H9 (cell line): Measurements from ENCODE around the gene NHSL1. TPM values are rescaled to one million over a fixed set of nuclear protein-coding genes. Genes with fewer than 3 reads are reported as not detected.
A peak's percentile ranks its signal among the peaks of the same experiment; 100 is the strongest.

Source experiments
- DNase-seq: peaks from one replicate; pipeline ENCODE4 v3.0.0-alpha.2; 2017
- H2AFZ ChIP-seq: one replicate; pipeline ENCODE4 v1.6.1; 2013; ENCODE audit warnings: mild to moderate bottlenecking, low read length, control low read depth, moderate library complexity
- H2AK5ac ChIP-seq: 2 replicates; pipeline ENCODE4 v1.6.1; 2013; ENCODE audit warnings: low read length, control low read depth, mixed read lengths; ENCODE audit not compliant: insufficient read length
- H2BK120ac ChIP-seq: one replicate; pipeline ENCODE4 v1.6.1; 2013; ENCODE audit warnings: low read depth, mild to moderate bottlenecking, low read length, control low read depth, inconsistent platforms; ENCODE audit not compliant: poor library complexity, severe bottlenecking
- H2BK12ac ChIP-seq: 2 replicates; pipeline ENCODE4 v1.6.1; 2013; ENCODE audit warnings: low read length, control low read depth, mixed read lengths, low read depth; ENCODE audit not compliant: insufficient read length
- H2BK15ac ChIP-seq: 2 replicates; pipeline ENCODE4 v1.6.1; 2013; ENCODE audit warnings: low read depth, low read length, control low read depth
- H2BK20ac ChIP-seq: one replicate; pipeline ENCODE4 v1.6.1; 2013; ENCODE audit warnings: low read depth, mild to moderate bottlenecking, low read length, control low read depth, inconsistent platforms; ENCODE audit not compliant: poor library complexity, severe bottlenecking
- H2BK5ac ChIP-seq: 2 replicates; pipeline ENCODE4 v1.6.1; 2013; ENCODE audit warnings: low read length, control low read depth, mixed read lengths; ENCODE audit not compliant: insufficient read length
- H3K14ac ChIP-seq: 2 replicates; pipeline ENCODE4 v1.6.1; 2013; ENCODE audit warnings: low read length, control low read depth; ENCODE audit not compliant: insufficient read depth
- H3K18ac ChIP-seq: 2 replicates; pipeline ENCODE4 v1.6.1; 2013; ENCODE audit warnings: low read depth, mild to moderate bottlenecking, mixed read lengths, low read length, control low read depth; ENCODE audit not compliant: insufficient read length
- H3K23ac ChIP-seq: 2 replicates; pipeline ENCODE4 v1.6.1; 2013; ENCODE audit warnings: low read length, control low read depth, mixed read lengths, low read depth; ENCODE audit not compliant: insufficient read length
- H3K23me2 ChIP-seq: 2 replicates; pipeline ENCODE4 v1.6.1; 2013; ENCODE audit warnings: low read depth, mild to moderate bottlenecking, mixed read lengths, low read length, control low read depth; ENCODE audit not compliant: insufficient read length, poor library complexity, severe bottlenecking
- H3K27ac ChIP-seq: 2 replicates; pipeline ENCODE4 v1.5.1; 2013; ENCODE audit warnings: low read length, control low read depth, mixed read lengths, low read depth; ENCODE audit not compliant: insufficient read length
- H3K27me3 ChIP-seq: 2 replicates; pipeline ENCODE4 v1.6.1; 2013; ENCODE audit warnings: low read length, control low read depth, inconsistent platforms; ENCODE audit not compliant: insufficient read depth
- H3K4ac ChIP-seq: 2 replicates; pipeline ENCODE4 v1.6.1; 2013; ENCODE audit warnings: low read depth, mild to moderate bottlenecking, control low read depth, inconsistent platforms, low read length, moderate library complexity
- H3K4me1 ChIP-seq: 2 replicates; pipeline ENCODE4 v1.6.1; 2013; ENCODE audit warnings: low read length, control low read depth, inconsistent platforms; ENCODE audit not compliant: insufficient read depth
- H3K4me2 ChIP-seq: 2 replicates; pipeline ENCODE4 v1.6.1; 2013; ENCODE audit warnings: low read length, control low read depth, mixed read lengths; ENCODE audit not compliant: insufficient read length, insufficient read depth
- H3K56ac ChIP-seq: 2 replicates; pipeline ENCODE4 v1.6.1; 2013; ENCODE audit warnings: low read depth, mild to moderate bottlenecking, mixed read lengths, low read length, control low read depth; ENCODE audit not compliant: insufficient read length
- H3K79me1 ChIP-seq: 2 replicates; pipeline ENCODE4 v1.6.1; 2013; ENCODE audit warnings: low read depth, mild to moderate bottlenecking, moderate library complexity, low read length, control low read depth, inconsistent platforms; ENCODE audit not compliant: insufficient read depth, poor library complexity, severe bottlenecking
- H3K79me2 ChIP-seq: 2 replicates; pipeline ENCODE4 v1.6.1; 2013; ENCODE audit warnings: low read length, control low read depth, inconsistent platforms; ENCODE audit not compliant: insufficient read depth
- H3K9ac ChIP-seq: 2 replicates; pipeline ENCODE4 v1.6.1; 2013; ENCODE audit warnings: low read length, control low read depth, mixed read lengths; ENCODE audit not compliant: insufficient read length; ENCODE audit errors: extremely low read depth
- H3K9me3 ChIP-seq: one replicate; pipeline ENCODE4 v1.6.1; 2013; ENCODE audit warnings: low read depth, low read length, inconsistent platforms; ENCODE audit not compliant: control insufficient read depth
- H3T11ph ChIP-seq: one replicate; pipeline ENCODE4 v1.6.1; 2013; ENCODE audit warnings: mild to moderate bottlenecking, low read length, control low read depth, inconsistent platforms
- H4K20me1 ChIP-seq: one replicate; pipeline ENCODE4 v1.6.1; 2013; ENCODE audit not compliant: control insufficient read depth, insufficient read length, insufficient read depth
- H4K5ac ChIP-seq: 2 replicates; pipeline ENCODE4 v1.6.1; 2013; ENCODE audit warnings: low read depth, mild to moderate bottlenecking, mixed read lengths, low read length, control low read depth; ENCODE audit not compliant: insufficient read length
- H4K8ac ChIP-seq: replicated peaks from 2 replicates; pipeline ENCODE4 v1.6.1; 2013; ENCODE audit warnings: low read length, control low read depth, mixed read lengths, low read depth; ENCODE audit not compliant: insufficient read length
- H4K91ac ChIP-seq: 2 replicates; pipeline ENCODE4 v1.6.1; 2013; ENCODE audit warnings: low read depth, mild to moderate bottlenecking, moderate library complexity, mixed read lengths, low read length, control low read depth; ENCODE audit not compliant: insufficient read length
- H3K27ac Mint-ChIP-seq, 3 experiments: 2 replicates in 2 of 3; 3 replicates in 1 of 3; pipeline ENCODE4 v1.8.0; 2020 to 2021; ENCODE audit warnings: mixed read lengths in 3 of 3, mild to moderate bottlenecking in 1 of 3, moderate library complexity in 1 of 3
- H3K27me3 Mint-ChIP-seq: 2 replicates; pipeline ENCODE4 v1.8.0; 2021; ENCODE audit warnings: low read depth, mild to moderate bottlenecking, moderate library complexity, mixed read lengths
- H3K36me3 Mint-ChIP-seq, 3 experiments: 2 replicates in 2 of 3; 3 replicates in 1 of 3; pipeline ENCODE4 v1.8.0; 2020 to 2021; ENCODE audit warnings: low read depth in 3 of 3, mixed read lengths in 3 of 3; ENCODE audit not compliant: insufficient read depth in 1 of 3
- H3K4me1 Mint-ChIP-seq, 2 experiments: 2 replicates each; pipeline ENCODE4 v1.8.0; 2020; ENCODE audit warnings: mixed read lengths in 2 of 2
- H3K4me3 Mint-ChIP-seq, 2 experiments: 2 replicates in 1 of 2; 3 replicates in 1 of 2; pipeline ENCODE4 v1.8.0; 2020 to 2021; ENCODE audit warnings: mild to moderate bottlenecking in 2 of 2, mixed read lengths in 2 of 2, moderate library complexity in 1 of 2
- H3K9me3 Mint-ChIP-seq, 2 experiments: 2 replicates in 1 of 2; 3 replicates in 1 of 2; pipeline ENCODE4 v1.8.0; 2020; ENCODE audit warnings: mild to moderate bottlenecking in 2 of 2, mixed read lengths in 2 of 2, moderate library complexity in 1 of 2
- WGBS: extraction: QIAGEN DNeasy Blood & Tissue Kit; methylation state at CpG from one replicate; pipeline ENCODE4 v1.1.7; 2013; ENCODE audit warnings: missing lambda C conversion rate, low lambda C conversion rate, mixed read lengths; ENCODE audit not compliant: insufficient read length; ENCODE audit errors: extremely low coverage; 5-methylcytosine and 5-hydroxymethylcytosine counted together
- total RNA-seq: library from RNA; stranded (reverse); gene quantifications from 2 replicates; pipeline ENCODE4 v1.2.1, GENCODE V29; 2021
- TF ChIP-seq, protein P1 (sequence below): fragments of 200-600 bp; sonication (generic); conservative IDR thresholded peaks from 3 replicates; pipeline ENCODE4 v1.8.0; 2021; ENCODE audit warnings: antibody characterized with exemption, mild to moderate bottlenecking

NHSL1 gene
- total RNA-seq, 1 experiment from 2014 or later = 28.7 TPM

DNA sequence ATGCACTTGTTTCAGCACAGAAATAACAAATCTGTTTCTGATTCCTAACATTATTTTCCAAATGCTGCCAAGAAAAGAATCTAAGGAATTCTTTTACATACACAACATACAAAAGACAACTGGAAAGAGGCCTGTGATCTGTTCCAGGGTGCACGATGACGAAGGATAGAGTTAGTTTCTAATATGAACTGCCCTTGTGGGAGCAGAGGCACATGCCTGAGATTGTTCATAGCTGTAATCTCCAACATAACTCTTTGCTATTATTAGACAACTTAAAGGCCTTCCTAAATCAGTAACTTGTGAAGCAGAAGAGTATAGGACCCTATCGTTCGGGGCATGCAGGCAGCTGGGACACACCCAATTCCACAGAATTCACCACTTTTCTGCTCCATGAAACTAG lies 41.2 kb upstream of the NHSL1 start:
- Histone ChIP-seq H4K8ac (no peak overlapping the region), H2BK12ac (no peak overlapping the region), H2AFZ (no peak overlapping the region), H2BK5ac (no peak overlapping the region), H3K18ac (no peak overlapping the region), H2BK20ac (no peak overlapping the region), H3K27me3 (no peaks in the 10 kb centered on the region), H3K14ac (no peak overlapping the region), H4K91ac (no peak overlapping the region), H3K23ac (no peak overlapping the region), H3K27ac (no peak overlapping the region), H3K9ac (no peak overlapping the region), H3K23me2 (no peaks in the 10 kb centered on the region), H3K79me1 (no peaks in the 10 kb centered on the region), H2BK120ac (no peak overlapping the region), H3T11ph (no peak overlapping the region), H4K5ac (no peak overlapping the region), H3K4me2 (no peak overlapping the region), H3K4me1 (peaks cover 5% of the 10 kb centered on the region; the same call in 1 of the 2 replicates), H2AK5ac (no peak overlapping the region), H3K4ac (no peak overlapping the region), H3K79me2 (no peaks in the 10 kb centered on the region), H3K9me3 (no peaks in the 10 kb centered on the region), H2BK15ac (no peak overlapping the region), H4K20me1 (no peaks in the 10 kb centered on the region), H3K56ac (no peak overlapping the region)
- peak overlapping the region in 2 of 3 experiments; percentile 68 to 72; a peak in 3 of 7 replicates for H3K27ac Mint-ChIP-seq
- peaks cover 69 to 70% of the 10 kb centered on the region in 2 experiments for H3K4me1 Mint-ChIP-seq
- no CpG with 5 or more reads among the region's 4 CpGs for WGBS
- TF ChIP-seq, protein P1, sequence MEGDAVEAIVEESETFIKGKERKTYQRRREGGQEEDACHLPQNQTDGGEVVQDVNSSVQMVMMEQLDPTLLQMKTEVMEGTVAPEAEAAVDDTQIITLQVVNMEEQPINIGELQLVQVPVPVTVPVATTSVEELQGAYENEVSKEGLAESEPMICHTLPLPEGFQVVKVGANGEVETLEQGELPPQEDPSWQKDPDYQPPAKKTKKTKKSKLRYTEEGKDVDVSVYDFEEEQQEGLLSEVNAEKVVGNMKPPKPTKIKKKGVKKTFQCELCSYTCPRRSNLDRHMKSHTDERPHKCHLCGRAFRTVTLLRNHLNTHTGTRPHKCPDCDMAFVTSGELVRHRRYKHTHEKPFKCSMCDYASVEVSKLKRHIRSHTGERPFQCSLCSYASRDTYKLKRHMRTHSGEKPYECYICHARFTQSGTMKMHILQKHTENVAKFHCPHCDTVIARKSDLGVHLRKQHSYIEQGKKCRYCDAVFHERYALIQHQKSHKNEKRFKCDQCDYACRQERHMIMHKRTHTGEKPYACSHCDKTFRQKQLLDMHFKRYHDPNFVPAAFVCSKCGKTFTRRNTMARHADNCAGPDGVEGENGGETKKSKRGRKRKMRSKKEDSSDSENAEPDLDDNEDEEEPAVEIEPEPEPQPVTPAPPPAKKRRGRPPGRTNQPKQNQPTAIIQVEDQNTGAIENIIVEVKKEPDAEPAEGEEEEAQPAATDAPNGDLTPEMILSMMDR = no peak
- no peaks in the 10 kb centered on the region for H3K27me3 Mint-ChIP-seq
- no peak for DNase-seq
- H3K36me3 Mint-ChIP-seq = no peaks in the 10 kb centered on the region
- H3K9me3 Mint-ChIP-seq = no peaks in the 10 kb centered on the region
- no peak overlapping the region for H3K4me3 Mint-ChIP-seq
